ENCODE measurements around the gene DACT1. TPM values are rescaled to one million over a fixed set of nuclear protein-coding genes. Genes with fewer than 3 reads are reported as not detected.

Gene DACT1
- total RNA-seq, 4 donors from 2014 or later = 5.0 to 22.7 (median 8.6) TPM

- no peak for DNase-seq (ENCODE audit: extremely low spot score)
- WGBS = 78% methylated on average over 3 of the region's 3 CpGs
- Histone ChIP-seq H3K4me1 (no peaks in the 10 kb centered on the region), H3K27me3 (no peaks in the 10 kb centered on the region), H3K9me3 (peaks cover 0 to 3% (median 0%) of the 10 kb centered on the region in 4 donors), H3K27ac (replicated peaks in 1 of 4) (no peak overlapping the region), H3K4me3 (no peak overlapping the region), H3K36me3 (no peaks in the 10 kb centered on the region)
- intact Hi-C loops (cut with DNase I) = no loop called here
- TF ChIP-seq POLR2A (IDR thresholded peaks at IDR 0.05; ENCODE audit: low read depth) (no peak), CTCF (IDR thresholded peaks at IDR 0.05) (no peak), EP300 (IDR thresholded peaks at IDR 0.05) (no peak), POLR2AphosphoS5 (IDR thresholded peaks at IDR 0.05) (no peak)
Measured at GRCh38 chr14:58656671-58657411, 19.1 kb downstream of the DACT1 start.

GRCh38 chr14:58659061-58659460 lies 21.3 kb downstream of the DACT1 start:
- H3K27me3 ChIP-seq = no peaks in the 10 kb centered on the region
- WGBS = 88% methylated on average over 1 of the region's 1 CpG
- no peak for DNase-seq (ENCODE audit: extremely low spot score)
- no peak overlapping the region for H3K4me3 ChIP-seq
- intact Hi-C loops (cut with DNase I) = no loop called here
- H3K4me1 ChIP-seq = no peaks in the 10 kb centered on the region
- H3K9me3 ChIP-seq = peaks cover 0 to 3% (median 0%) of the 10 kb centered on the region in 4 donors
- TF ChIP-seq CTCF (IDR thresholded peaks at IDR 0.05) = no peak
- TF ChIP-seq EP300 (IDR thresholded peaks at IDR 0.05) = no peak
- TF ChIP-seq POLR2A (IDR thresholded peaks at IDR 0.05; ENCODE audit: low read depth) = no peak
- no peak for TF ChIP-seq POLR2AphosphoS5 (IDR thresholded peaks at IDR 0.05)
- no peak overlapping the region for H3K27ac ChIP-seq (replicated peaks in 1 of 4)
- H3K36me3 ChIP-seq = no peaks in the 10 kb centered on the region

GRCh38 chr14:58659846-58660245 lies 22.1 kb downstream of the DACT1 start:
- Histone ChIP-seq H3K4me3 (no peak overlapping the region), H3K4me1 (no peaks in the 10 kb centered on the region), H3K9me3 (peaks cover 0 to 3% (median 0%) of the 10 kb centered on the region in 4 donors), H3K27me3 (no peaks in the 10 kb centered on the region), H3K36me3 (no peaks in the 10 kb centered on the region), H3K27ac (replicated peaks in 1 of 4) (no peak overlapping the region)
- no peak for DNase-seq (ENCODE audit: extremely low spot score)
- intact Hi-C loops (cut with DNase I) = no loop called here
- WGBS = 68% methylated on average over 6 of the region's 6 CpGs
- TF ChIP-seq POLR2A (IDR thresholded peaks at IDR 0.05; ENCODE audit: low read depth) (no peak), POLR2AphosphoS5 (IDR thresholded peaks at IDR 0.05) (no peak), EP300 (IDR thresholded peaks at IDR 0.05) (no peak), CTCF (IDR thresholded peaks at IDR 0.05) (no peak)

GRCh38 chr14:58660407-58660806 lies 22.6 kb downstream of the DACT1 start:
- TF ChIP-seq CTCF (IDR thresholded peaks at IDR 0.05) = no peak
- TF ChIP-seq POLR2AphosphoS5 (IDR thresholded peaks at IDR 0.05) = no peak
- TF ChIP-seq POLR2A (IDR thresholded peaks at IDR 0.05; ENCODE audit: low read depth) = no peak
- no peak for TF ChIP-seq EP300 (IDR thresholded peaks at IDR 0.05)
- 91% methylated on average over 3 of the region's 3 CpGs for WGBS
- Histone ChIP-seq H3K4me3 (no peak overlapping the region), H3K36me3 (no peaks in the 10 kb centered on the region), H3K9me3 (peaks cover 0 to 3% (median 0%) of the 10 kb centered on the region in 4 donors), H3K4me1 (no peaks in the 10 kb centered on the region), H3K27ac (replicated peaks in 1 of 4) (peak overlapping the region in 1 of 4 donors; percentile 34), H3K27me3 (no peaks in the 10 kb centered on the region)
- intact Hi-C loops (cut with DNase I) = no loop called here
- no peak for DNase-seq (ENCODE audit: extremely low spot score)

All from esophagus muscularis mucosa (tissue), 4 donors.